AG10803 (cell line): ENCODE measurements around the gene ANO5.

Experiments
- DNase-seq: peaks from one replicate; pipeline ENCODE4 v3.0.0; 2010; ENCODE audit warnings: low read depth
- H3K4me3 ChIP-seq: 2 replicates; pipeline ENCODE4 v1.5.1; 2011; ENCODE audit warnings: mild to moderate bottlenecking, low read length, control low read depth
- TF ChIP-seq, protein P1 (sequence below): conservative IDR thresholded peaks from 2 replicates; pipeline ENCODE4 v1.5.1; 2011; ENCODE audit warnings: mild to moderate bottlenecking, low read length, control low read depth, inconsistent platforms

ANO5 gene

DNA sequence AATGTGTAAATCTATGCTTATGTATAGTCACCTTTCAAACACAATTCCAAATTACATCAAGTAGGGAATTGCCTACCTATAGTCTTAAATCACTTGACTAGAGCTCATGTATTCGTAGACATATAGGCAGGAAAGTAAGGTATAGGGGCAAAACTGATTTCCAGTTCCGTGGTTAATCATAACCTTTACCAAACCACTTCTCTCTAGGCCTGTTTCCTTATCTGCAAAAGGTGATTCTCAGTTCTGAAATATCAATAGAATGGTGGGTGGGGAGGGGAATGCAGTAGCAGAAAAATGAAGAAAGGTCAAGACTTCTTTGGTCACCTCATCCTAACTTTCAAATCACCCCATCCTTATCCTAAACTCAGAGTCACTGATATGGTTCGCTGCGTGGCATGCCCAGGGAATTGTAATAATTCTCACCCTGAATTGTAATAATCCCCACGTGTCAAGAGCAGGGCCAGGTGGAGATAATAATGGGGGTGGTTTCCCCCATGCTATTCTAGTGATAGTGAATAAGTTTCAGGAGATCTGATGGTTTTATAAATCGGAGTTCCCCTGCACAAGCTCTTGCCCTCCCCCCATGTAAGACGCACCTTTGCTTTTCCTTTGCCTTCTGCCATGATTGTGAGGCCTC lies 1.9 kb upstream of the ANO5 start:
- no peak for DNase-seq
- TF ChIP-seq, protein P1, sequence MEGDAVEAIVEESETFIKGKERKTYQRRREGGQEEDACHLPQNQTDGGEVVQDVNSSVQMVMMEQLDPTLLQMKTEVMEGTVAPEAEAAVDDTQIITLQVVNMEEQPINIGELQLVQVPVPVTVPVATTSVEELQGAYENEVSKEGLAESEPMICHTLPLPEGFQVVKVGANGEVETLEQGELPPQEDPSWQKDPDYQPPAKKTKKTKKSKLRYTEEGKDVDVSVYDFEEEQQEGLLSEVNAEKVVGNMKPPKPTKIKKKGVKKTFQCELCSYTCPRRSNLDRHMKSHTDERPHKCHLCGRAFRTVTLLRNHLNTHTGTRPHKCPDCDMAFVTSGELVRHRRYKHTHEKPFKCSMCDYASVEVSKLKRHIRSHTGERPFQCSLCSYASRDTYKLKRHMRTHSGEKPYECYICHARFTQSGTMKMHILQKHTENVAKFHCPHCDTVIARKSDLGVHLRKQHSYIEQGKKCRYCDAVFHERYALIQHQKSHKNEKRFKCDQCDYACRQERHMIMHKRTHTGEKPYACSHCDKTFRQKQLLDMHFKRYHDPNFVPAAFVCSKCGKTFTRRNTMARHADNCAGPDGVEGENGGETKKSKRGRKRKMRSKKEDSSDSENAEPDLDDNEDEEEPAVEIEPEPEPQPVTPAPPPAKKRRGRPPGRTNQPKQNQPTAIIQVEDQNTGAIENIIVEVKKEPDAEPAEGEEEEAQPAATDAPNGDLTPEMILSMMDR: no peak
- no peak overlapping the region for H3K4me3 ChIP-seq

DNA sequence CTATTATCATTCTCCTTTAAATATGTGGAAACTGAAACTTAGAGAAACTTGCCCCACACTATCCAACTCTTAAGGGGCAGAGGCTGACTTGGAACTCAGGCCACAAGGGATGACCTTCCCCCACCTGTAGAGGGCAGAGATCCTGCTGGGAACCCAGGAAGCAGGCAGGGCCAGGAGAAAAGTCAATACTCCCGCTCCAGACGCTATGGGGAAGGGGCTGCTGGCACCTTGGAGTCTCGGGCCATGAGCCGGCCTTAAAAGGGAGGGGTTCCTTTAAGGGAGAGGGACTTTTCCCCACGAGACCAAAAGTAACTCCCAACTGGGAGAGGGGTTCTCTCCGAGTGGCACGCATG lies 620 bp upstream of the ANO5 start:
- DNase-seq: no peak
- TF ChIP-seq, protein P1: 0 out of 2 replicates have a peak, but pooled peaks have one; percentile 7
- peak overlapping the region; percentile 37 for H3K4me3 ChIP-seq

DNA sequence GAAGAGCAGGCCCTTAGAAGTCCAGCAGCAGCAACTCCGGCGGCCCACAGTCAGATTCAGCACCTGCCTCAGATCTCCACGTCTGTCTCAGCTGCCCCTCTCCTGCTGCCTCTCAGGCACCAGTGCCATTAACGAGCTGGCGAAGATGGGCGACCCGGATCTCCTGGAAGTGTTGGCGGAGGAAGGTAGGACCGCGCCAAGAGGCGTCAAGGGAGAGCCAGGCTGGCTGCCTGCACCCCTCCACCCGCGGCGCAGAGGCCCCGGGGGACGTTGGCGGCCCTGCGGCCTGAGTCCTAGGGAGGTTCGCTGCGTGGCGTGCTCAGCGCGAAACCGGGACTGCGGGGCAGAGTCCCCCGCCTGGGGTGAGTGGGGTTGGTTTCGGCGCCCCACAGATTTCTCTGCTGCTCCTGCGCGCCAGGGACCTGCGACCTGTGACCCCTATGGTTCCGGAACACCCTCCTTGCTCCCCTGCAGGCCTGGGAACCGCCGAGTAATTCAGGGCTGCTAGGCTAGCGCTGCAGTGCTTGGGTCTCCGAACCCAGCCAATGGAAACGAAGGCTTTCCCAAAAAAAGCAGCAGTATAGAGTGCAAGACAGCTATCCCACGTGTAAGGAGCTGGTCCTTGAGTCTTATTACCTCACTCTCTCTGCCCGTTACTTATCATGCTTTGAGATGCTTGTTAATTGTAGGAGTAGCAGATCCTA lies 615 bp downstream of the ANO5 start:
- DNase-seq: no peak
- no peak overlapping the region for H3K4me3 ChIP-seq
- TF ChIP-seq, protein P1: no peak

DNA sequence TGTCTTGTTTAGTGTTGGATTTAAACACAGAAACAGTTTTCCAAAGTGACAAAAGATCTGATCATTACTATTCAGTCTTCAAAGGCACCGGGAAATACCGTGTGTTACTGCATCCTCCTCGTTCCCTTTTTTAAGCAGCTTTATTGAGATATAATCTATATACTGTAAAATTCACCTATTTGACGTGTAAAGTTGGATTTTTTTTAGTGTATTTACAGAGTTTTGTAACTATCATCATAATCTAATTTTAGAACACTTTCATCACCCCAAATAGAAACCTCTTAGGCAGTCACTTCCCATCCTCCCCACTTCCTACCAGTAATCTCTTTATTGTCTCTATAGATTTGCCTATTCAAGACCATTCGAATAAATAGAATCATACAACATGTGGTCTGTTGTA lies 1.4 kb downstream of the ANO5 start:
- TF ChIP-seq, protein P1: no peak
- DNase-seq: no peak
- H3K4me3 ChIP-seq: no peak overlapping the region

DNA sequence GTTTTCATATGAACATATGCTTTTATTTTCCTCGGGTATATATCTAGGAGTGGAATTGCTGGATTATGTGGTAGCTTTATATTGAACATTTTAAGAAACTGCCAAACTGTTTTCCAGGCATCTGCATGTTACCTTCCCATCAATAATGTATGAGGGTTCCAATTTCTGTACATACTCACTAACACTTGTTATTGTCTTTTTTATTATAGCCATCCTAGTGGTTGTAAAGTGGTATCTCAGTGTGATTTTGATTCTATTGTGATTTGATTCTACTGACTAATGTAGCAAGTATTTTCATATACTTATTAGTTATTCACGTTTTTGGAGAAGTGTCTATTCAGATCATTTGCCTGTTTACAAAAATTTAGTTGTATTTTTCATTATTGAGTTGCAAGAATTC lies 2.0 kb downstream of the ANO5 start:
- no peak overlapping the region for H3K4me3 ChIP-seq
- TF ChIP-seq, protein P1: no peak
- no peak for DNase-seq

DNA sequence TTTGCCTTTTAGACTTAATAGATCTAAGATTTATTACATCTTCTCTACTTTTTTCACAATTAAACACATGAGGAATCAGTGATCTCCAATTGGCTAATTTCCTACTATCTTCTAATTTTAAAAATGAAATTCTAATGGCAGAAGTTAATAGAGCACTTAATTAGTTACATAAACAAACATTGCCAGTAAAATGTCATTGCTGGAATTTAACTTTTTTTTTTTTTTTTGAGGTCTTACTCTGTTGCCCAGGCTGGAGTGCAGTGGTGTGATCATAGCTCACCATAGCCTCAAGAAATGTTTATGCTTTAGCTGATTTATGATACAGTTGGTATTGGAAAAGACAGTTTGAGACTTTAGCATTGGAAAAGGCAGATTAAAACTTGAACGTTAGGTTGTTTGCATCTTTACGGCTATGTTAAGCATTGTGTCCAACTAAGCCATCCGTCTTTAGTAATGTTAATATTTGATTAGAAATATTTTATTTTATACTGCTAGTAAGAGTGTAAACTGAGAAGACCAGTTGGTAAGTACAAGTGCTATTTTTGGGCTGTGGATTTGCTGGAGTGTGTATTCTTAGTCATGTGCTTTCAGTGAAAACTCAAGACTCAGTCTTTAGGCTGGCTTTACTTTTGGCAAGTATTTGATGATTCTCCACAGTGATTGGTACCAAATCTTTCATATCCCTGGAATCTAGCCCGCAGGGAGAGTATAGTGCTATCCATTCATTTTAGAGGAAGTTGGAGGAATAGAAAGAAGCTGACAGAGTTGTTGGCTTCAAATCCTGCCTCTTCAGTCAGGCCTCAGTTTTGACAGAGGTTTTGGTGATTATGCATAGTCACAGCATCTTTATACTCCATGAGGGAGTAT lies 4.5 kb downstream of the ANO5 start:
- DNase-seq: no peak
- TF ChIP-seq, protein P1: no peak
- H3K4me3 ChIP-seq: no peak overlapping the region
